ENCODE data around the gene SUFU. TPM values are rescaled to one million over a fixed set of nuclear protein-coding genes. Genes with fewer than 3 reads are reported as not detected.

SUFU gene
- total RNA-seq, 1 donor from 2014 or later: 29.4 TPM

GRCh38 chr10:102475451-102476040 is 28.2 kb upstream of the SUFU start:
- no peak for TF ChIP-seq CTCF (conservative IDR thresholded peaks at IDR 0.05)
- H3K27ac Mint-ChIP-seq: no peak overlapping the region
- H3K4me1 Mint-ChIP-seq (ENCODE audit: unreplicated experiment): peaks cover 3% of the 10 kb centered on the region

GRCh38 chr10:102476466-102477141 is 27.2 kb upstream of the SUFU start:
- H3K27me3 Mint-ChIP-seq: no peaks in the 10 kb centered on the region
- no peak for DNase-seq (ENCODE audit: extremely low spot score, unreplicated experiment)
- H3K4me3 Mint-ChIP-seq: no peak overlapping the region
- no peaks in the 10 kb centered on the region for H3K9me3 Mint-ChIP-seq
- H3K27ac Mint-ChIP-seq: no peak overlapping the region
- TF ChIP-seq CTCF (conservative IDR thresholded peaks at IDR 0.05): no peak
- peaks cover 3% of the 10 kb centered on the region for H3K4me1 Mint-ChIP-seq (ENCODE audit: unreplicated experiment)
- peaks cover 8% of the 10 kb centered on the region for H3K36me3 Mint-ChIP-seq

More at GRCh38 chr10:102475451-102476040, 28.2 kb upstream of the SUFU start:
- Mint-ChIP-seq H3K36me3 (peaks cover 8% of the 10 kb centered on the region), H3K27me3 (no peaks in the 10 kb centered on the region), H3K9me3 (no peaks in the 10 kb centered on the region), H3K4me3 (no peak overlapping the region)
- DNase-seq (ENCODE audit: extremely low spot score, unreplicated experiment): no peak

- Mint-ChIP-seq H3K4me1 (ENCODE audit: unreplicated experiment) (peaks cover 3% of the 10 kb centered on the region), H3K4me3 (no peak overlapping the region), H3K36me3 (peaks cover 5% of the 10 kb centered on the region), H3K9me3 (no peaks in the 10 kb centered on the region), H3K27me3 (no peaks in the 10 kb centered on the region), H3K27ac (no peak overlapping the region)
- DNase-seq (ENCODE audit: extremely low spot score, unreplicated experiment): no peak
- TF ChIP-seq CTCF (conservative IDR thresholded peaks at IDR 0.05): no peak
These were observed 24.1 kb upstream of the SUFU start for GRCh38 chr10:102479651-102480050.

GRCh38 chr10:102480396-102480795 is 23.4 kb upstream of the SUFU start:
- Mint-ChIP-seq H3K9me3 (no peaks in the 10 kb centered on the region), H3K27ac (no peak overlapping the region), H3K4me3 (no peak overlapping the region), H3K4me1 (ENCODE audit: unreplicated experiment) (peaks cover 3% of the 10 kb centered on the region), H3K36me3 (peaks cover 5% of the 10 kb centered on the region), H3K27me3 (no peaks in the 10 kb centered on the region)
- DNase-seq (ENCODE audit: extremely low spot score, unreplicated experiment): no peak
- no peak for TF ChIP-seq CTCF (conservative IDR thresholded peaks at IDR 0.05)

GRCh38 chr10:102484021-102484420 is 19.8 kb upstream of the SUFU start:
- DNase-seq (ENCODE audit: extremely low spot score, unreplicated experiment): no peak
- Mint-ChIP-seq H3K36me3 (peaks cover 10% of the 10 kb centered on the region), H3K4me1 (ENCODE audit: unreplicated experiment) (no peaks in the 10 kb centered on the region), H3K9me3 (no peaks in the 10 kb centered on the region), H3K4me3 (no peak overlapping the region), H3K27ac (no peak overlapping the region), H3K27me3 (no peaks in the 10 kb centered on the region)
- no peak for TF ChIP-seq CTCF (conservative IDR thresholded peaks at IDR 0.05)

Measured in type B pancreatic cell (in vitro differentiated cells).